Fibroblast of the aortic adventitia (primary cell): ENCODE results near the gene LZTS2. TPM values are rescaled to one million over a fixed set of nuclear protein-coding genes. Genes with fewer than 3 reads are reported as not detected.

ENCODE experiments used
- DNase-seq: peaks from one replicate; pipeline ENCODE4 v3.0.0-alpha.2; 2010; ENCODE audit warnings: low read depth
- H3K4me3 ChIP-seq: 2 replicates; pipeline ENCODE4 v1.5.1; 2011; ENCODE audit warnings: low read depth, mild to moderate bottlenecking, control low read depth, low read length, moderate library complexity
- total RNA-seq: library from RNA; depleted of rRNA; stranded (reverse); fragments of >200 nt; gene quantifications from 2 replicates; pipeline ENCODE4 v1.2.3, GENCODE V29; 2012; ENCODE audit warnings: low replicate concordance
- TF ChIP-seq, protein P1 (sequence below): IDR thresholded peaks from 2 replicates; pipeline ENCODE4 v1.5.1; 2011; ENCODE audit warnings: mild to moderate bottlenecking, low read length, control low read depth, inconsistent platforms; ENCODE audit not compliant: insufficient read depth

The LZTS2 gene
- total RNA-seq, 1 donor, result 91.7 TPM

DNA sequence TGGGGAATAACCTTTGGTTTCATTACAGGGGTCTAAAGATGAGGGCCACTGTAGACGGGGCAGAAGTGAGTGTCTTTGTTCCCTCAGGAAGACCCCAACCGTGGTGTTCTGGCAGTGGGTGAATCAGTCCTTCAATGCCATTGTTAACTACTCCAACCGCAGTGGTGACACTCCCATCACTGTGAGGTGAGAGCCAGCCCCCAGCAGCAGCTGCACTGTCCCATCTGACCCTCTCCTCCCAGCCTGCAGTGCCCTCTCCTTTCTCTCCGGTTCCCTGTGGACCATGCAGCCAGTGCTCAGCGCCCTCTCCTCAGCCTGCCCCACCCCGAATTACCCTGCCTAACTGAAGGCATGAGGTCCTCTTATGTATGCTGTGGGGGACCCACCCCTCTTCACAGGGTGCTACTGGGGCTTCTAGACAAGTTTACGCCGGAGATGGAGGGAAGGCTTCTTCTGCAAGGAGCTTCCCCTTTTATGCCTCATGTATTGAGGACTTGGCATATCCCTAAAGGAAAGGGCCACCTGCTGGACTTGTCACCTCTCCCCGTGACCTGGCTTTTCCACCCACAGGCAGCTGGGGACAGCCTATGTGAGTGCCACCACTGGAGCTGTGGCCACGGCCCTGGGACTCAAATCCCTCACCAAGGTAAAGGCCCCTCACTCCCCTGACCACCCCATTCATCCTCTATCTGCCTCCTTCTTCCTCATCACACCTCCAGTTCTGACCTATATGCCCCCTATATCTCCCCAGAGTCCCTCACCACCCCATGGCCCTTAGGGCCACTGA, 36.5 kb downstream of the LZTS2 start:
- TF ChIP-seq, protein P1, sequence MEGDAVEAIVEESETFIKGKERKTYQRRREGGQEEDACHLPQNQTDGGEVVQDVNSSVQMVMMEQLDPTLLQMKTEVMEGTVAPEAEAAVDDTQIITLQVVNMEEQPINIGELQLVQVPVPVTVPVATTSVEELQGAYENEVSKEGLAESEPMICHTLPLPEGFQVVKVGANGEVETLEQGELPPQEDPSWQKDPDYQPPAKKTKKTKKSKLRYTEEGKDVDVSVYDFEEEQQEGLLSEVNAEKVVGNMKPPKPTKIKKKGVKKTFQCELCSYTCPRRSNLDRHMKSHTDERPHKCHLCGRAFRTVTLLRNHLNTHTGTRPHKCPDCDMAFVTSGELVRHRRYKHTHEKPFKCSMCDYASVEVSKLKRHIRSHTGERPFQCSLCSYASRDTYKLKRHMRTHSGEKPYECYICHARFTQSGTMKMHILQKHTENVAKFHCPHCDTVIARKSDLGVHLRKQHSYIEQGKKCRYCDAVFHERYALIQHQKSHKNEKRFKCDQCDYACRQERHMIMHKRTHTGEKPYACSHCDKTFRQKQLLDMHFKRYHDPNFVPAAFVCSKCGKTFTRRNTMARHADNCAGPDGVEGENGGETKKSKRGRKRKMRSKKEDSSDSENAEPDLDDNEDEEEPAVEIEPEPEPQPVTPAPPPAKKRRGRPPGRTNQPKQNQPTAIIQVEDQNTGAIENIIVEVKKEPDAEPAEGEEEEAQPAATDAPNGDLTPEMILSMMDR, result no peak
- no peak overlapping the region for H3K4me3 ChIP-seq
- DNase-seq, result no peak

DNA sequence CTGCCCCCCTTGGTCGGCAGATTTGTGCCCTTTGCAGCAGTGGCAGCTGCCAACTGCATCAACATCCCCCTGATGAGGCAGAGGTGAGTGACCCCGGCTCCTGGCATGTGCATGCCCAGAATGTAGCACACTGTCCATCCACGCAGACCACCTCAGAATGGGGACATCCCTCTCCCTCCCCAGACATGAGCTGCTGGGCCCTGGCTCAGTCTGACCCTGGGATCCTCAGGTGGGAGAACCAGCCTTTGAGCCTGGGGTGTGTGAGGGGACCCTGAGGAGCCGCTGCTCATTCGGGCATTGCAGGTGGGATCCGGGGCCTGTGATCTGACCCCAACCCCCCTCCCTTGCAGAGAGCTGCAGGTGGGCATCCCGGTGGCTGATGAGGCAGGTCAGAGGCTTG, 37.1 kb downstream of the LZTS2 start:
- DNase-seq, result no peak
- H3K4me3 ChIP-seq, result no peak overlapping the region
- TF ChIP-seq, protein P1, result no peak

DNA sequence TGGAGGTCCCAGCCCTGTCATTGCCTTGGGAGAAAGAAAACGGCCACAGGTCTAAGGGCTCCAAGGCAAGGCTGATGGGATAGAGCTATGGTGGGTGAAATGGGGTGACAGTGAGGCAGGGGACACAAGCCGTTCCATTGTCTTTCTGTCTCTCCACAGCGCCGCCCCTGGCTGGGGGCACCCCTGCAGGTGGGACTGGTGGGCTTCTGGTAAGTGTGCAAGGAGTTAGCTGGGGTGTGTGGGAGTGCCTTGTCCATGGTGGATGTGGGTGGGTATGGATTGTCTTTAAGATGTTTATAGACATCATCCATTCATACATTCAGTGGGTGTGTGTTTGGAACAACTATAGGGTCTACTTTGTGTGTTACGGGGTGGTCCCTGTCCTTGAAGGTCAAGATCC, 38.9 kb downstream of the LZTS2 start:
- no peak overlapping the region for H3K4me3 ChIP-seq
- no peak for DNase-seq
- TF ChIP-seq, protein P1, result no peak

DNA sequence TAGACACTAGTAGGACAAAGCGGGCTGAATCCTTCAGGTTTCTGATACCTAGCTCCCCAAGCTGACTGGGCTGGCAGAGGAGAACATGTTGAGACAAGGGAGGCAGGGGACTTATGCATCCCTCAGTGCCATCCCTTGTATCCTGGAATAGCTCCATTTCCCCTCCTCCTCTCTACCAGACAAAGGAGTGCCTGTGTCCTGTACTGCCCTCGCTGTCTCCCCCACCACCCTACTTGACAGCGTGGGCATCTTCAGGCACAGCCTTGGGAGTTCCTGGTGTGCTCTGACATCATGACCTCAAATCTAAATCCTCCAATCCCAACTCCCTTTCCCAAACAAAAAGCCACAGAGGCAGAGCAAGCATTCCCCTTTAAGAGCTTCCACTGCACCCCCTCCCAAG, 40.5 kb downstream of the LZTS2 start:
- TF ChIP-seq, protein P1, result no peak
- DNase-seq, result no peak
- H3K4me3 ChIP-seq, result no peak overlapping the region

DNA sequence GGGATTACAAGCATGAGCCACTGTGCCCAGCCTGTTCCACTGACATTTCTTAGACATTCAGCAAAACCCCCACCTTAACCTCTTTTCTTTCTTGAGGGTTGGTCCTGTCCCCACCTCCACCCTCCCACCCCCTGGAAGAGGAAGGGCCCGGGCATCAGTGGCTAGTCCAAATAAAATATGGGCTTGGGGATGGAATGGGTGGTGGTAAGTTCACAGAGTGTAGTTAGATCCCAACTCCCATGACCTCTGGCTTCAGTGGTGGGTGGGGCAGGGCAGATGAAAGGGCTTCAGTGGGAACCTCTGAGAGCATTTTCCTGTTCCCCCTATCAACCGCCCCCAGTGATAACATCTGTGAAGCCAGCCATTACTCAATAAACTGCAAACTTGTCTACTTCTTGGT, 41.2 kb downstream of the LZTS2 start:
- no peak for DNase-seq
- H3K4me3 ChIP-seq, result no peak overlapping the region
- TF ChIP-seq, protein P1, result no peak

DNA sequence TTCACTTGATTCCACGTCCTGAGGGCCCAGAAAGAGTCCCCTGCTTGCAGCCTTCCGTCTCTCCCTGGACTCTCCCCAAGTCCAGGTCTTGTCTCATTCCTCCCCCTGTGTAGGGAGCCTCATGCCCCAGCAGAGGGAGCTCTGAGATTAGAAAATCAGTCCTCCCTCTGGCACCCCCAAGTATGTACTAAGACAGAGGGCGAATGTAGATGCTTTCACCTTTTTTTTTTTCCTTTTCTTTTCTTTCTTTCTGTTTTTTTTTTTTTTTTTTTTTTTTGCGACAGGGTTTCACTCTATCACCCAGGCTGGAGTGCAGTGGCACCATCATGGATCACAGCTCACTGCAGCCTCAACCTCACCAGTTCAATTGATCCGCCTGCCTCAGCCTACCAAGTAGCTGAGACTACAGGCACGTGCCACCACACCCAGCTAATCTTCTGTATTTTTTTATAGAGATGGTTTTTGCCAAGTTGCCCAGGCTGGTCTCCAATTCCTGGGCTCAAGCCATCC, 41.7 kb downstream of the LZTS2 start:
- DNase-seq, result peak; percentile 92
- TF ChIP-seq, protein P1, result peak; percentile 92
- H3K4me3 ChIP-seq, result no peak overlapping the region
